HepG2 (cell line): ENCODE data around the gene ACADSB. TPM values are rescaled to one million over a fixed set of nuclear protein-coding genes. Genes with fewer than 3 reads are reported as not detected.

Source experiments
- ARNTL ChIP-seq: sonication (generic); formaldehyde crosslinking; IDR thresholded peaks from 2 replicates; pipeline ENCODE4 v1.4.0; 2020; ENCODE audit warnings: mild to moderate bottlenecking, missing genetic modification reagents
- BRD4 ChIP-seq: sonication (generic); formaldehyde crosslinking; IDR thresholded peaks from 2 replicates; pipeline ENCODE4 v1.4.0; 2020; ENCODE audit warnings: missing genetic modification reagents
- BRF2 ChIP-seq: sonication (generic); formaldehyde crosslinking; IDR thresholded peaks from 2 replicates; pipeline ENCODE4 v1.8.1; 2022; ENCODE audit warnings: mild to moderate bottlenecking, missing genetic modification reagents
- DNMT1 ChIP-seq: sonication (generic); formaldehyde crosslinking; IDR thresholded peaks from 2 replicates; pipeline ENCODE4 v1.5.1; 2020; ENCODE audit warnings: mild to moderate bottlenecking, missing genetic modification reagents
- GABPA ChIP-seq, 2 experiments: IDR thresholded peaks; 2 replicates each; pipeline ENCODE4 v1.6.1; 2011 to 2016; ENCODE audit warnings: low read depth in 2 of 2, low read length in 1 of 2, missing biosample characterization in 1 of 2, missing genetic modification characterization in 1 of 2
- GTF2F1 ChIP-seq: fragments of 150-350 bp; IDR thresholded peaks from 2 replicates; pipeline ENCODE4 v1.6.1; 2014; ENCODE audit warnings: low read length
- KAT8 ChIP-seq: IDR thresholded peaks from 2 replicates; pipeline ENCODE4 v1.6.1; 2016; ENCODE audit warnings: missing genetic modification reagents, missing compliant biosample characterization
- NCOA5 ChIP-seq: sonication (generic); formaldehyde crosslinking; IDR thresholded peaks from 2 replicates; pipeline ENCODE4 v1.4.0; 2020; ENCODE audit warnings: missing genetic modification reagents
- PHF8 ChIP-seq: sonication (generic); formaldehyde crosslinking; IDR thresholded peaks from 2 replicates; pipeline ENCODE4 v1.5.0; 2020; ENCODE audit warnings: missing genetic modification reagents
- SRF ChIP-seq: IDR thresholded peaks from 2 replicates; pipeline ENCODE4 v1.6.1; 2011; ENCODE audit warnings: mild to moderate bottlenecking, low read depth, low read length, moderate library complexity
- THAP11 ChIP-seq: IDR thresholded peaks from 2 replicates; pipeline ENCODE4 v1.6.1; 2016; ENCODE audit warnings: missing biosample characterization, missing genetic modification reagents
- ZFP82 ChIP-seq: sonication (generic); formaldehyde crosslinking; IDR thresholded peaks from 2 replicates; pipeline ENCODE4 v1.5.1; 2020; ENCODE audit warnings: mild to moderate bottlenecking, missing genetic modification reagents, borderline replicate concordance
- ZNF274 ChIP-seq: sonication (generic); formaldehyde crosslinking; IDR thresholded peaks from 2 replicates; pipeline ENCODE4 v1.5.1; 2020; ENCODE audit warnings: mild to moderate bottlenecking, missing genetic modification reagents
- ZNF431 ChIP-seq: sonication (generic); formaldehyde crosslinking; IDR thresholded peaks from 2 replicates; pipeline ENCODE4 v1.9.0; 2022; ENCODE audit warnings: missing genetic modification reagents, low read depth, mild to moderate bottlenecking, borderline replicate concordance
- ZNF572 ChIP-seq: sonication (generic); formaldehyde crosslinking; IDR thresholded peaks from 2 replicates; pipeline ENCODE4 v1.5.1; 2020; ENCODE audit warnings: mild to moderate bottlenecking, missing genetic modification reagents
- ZNF644 ChIP-seq: IDR thresholded peaks from 2 replicates; pipeline ENCODE4 v1.6.1; 2016; ENCODE audit warnings: low read depth
- polyA plus RNA-seq, 8 experiments: library from polyadenylated mRNA; depleted of rRNA in 3 of 8; stranded (reverse) in 7 of 8; unstranded in 1 of 8; fragments of >200 nt; fragmentation: Illumina TruSeq in 4 of 8; extraction: Trizol in 4 of 8; gene quantifications; 2 replicates each; pipeline versions ENCODE4 v1.2.1 to v1.2.3, GENCODE V29; 2011 to 2016; ENCODE audit warnings: low read depth in 4 of 8, missing spikeins in 1 of 8, mixed read lengths in 1 of 8; ENCODE audit not compliant: insufficient read depth in 1 of 8
- total RNA-seq, 5 experiments: library from RNA; depleted of rRNA; stranded (reverse); fragments of >200 nt; fragmentation: Illumina TruSeq; extraction: Trizol; gene quantifications; 2 replicates each; pipeline ENCODE4 v1.2.3, GENCODE V29; 2016; ENCODE audit warnings: low read depth in 1 of 5
- TF ChIP-seq, protein P1 (sequence below): sonication (generic); formaldehyde crosslinking; IDR thresholded peaks from 2 replicates; pipeline ENCODE4 v1.4.0; 2020; ENCODE audit warnings: mild to moderate bottlenecking, missing genetic modification reagents, borderline replicate concordance
- TF ChIP-seq, protein P2 (sequence below): sonication (generic); formaldehyde crosslinking; IDR thresholded peaks from 2 replicates; pipeline ENCODE4 v1.4.0; 2020; ENCODE audit warnings: mild to moderate bottlenecking, missing genetic modification reagents

Gene ACADSB
- total and polyA plus RNA-seq, 2 of the 13 experiments (the other 11 are each of a cell fraction or from before 2014, with no cell fraction given) = 80.0 to 87.6 TPM

DNA sequence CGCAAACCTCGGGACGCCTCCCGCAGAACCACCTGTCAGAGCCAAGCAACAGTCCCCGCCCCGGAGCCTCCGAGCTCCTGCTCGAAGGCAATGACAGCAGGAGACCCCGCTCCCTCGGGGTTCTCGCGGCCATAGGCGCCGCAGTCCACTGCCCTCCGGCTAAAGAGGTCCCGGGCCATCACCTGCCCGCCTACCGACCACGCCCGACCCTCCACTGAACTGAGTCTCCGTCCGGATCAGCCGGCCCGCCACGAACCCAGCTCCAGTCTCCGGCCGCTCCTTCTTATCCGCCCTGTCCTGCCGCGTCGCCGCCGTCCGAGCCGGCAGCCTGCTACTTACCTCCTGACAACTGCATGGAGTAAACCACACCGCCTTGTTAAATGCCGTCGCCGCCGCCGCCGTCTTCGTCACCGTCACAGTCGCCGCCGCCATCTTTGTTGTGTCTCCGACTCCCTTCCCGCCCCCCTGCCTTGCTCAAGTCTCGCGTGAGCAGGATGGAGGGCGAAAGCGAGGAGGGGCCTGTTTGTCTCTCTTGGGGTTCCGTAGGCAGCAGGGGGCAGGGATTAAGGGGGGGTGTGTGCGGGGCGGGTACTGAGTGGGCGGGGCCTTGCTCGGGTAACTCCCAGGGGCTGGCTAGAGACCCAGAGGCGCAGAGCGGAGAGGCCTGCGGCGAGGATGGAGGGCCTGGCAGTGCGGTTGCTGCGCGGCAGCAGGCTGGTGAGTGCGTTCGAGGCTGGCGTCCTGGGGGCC lies at the start of gene ACADSB, which contains the start of gene IKZF5 (continued):
- TF ChIP-seq GABPA (IDR thresholded peaks at IDR 0.05; ENCODE audit: low read depth, low read length) = no peak
- TF ChIP-seq GABPA (CRISPR knock-in tag; IDR thresholded peaks at IDR 0.05; ENCODE audit: low read depth) = peak; percentile 65
- TF ChIP-seq ZNF274 = 0 out of 2 replicates have a peak, but pooled peaks have one; percentile 41
- TF ChIP-seq, protein P1, sequence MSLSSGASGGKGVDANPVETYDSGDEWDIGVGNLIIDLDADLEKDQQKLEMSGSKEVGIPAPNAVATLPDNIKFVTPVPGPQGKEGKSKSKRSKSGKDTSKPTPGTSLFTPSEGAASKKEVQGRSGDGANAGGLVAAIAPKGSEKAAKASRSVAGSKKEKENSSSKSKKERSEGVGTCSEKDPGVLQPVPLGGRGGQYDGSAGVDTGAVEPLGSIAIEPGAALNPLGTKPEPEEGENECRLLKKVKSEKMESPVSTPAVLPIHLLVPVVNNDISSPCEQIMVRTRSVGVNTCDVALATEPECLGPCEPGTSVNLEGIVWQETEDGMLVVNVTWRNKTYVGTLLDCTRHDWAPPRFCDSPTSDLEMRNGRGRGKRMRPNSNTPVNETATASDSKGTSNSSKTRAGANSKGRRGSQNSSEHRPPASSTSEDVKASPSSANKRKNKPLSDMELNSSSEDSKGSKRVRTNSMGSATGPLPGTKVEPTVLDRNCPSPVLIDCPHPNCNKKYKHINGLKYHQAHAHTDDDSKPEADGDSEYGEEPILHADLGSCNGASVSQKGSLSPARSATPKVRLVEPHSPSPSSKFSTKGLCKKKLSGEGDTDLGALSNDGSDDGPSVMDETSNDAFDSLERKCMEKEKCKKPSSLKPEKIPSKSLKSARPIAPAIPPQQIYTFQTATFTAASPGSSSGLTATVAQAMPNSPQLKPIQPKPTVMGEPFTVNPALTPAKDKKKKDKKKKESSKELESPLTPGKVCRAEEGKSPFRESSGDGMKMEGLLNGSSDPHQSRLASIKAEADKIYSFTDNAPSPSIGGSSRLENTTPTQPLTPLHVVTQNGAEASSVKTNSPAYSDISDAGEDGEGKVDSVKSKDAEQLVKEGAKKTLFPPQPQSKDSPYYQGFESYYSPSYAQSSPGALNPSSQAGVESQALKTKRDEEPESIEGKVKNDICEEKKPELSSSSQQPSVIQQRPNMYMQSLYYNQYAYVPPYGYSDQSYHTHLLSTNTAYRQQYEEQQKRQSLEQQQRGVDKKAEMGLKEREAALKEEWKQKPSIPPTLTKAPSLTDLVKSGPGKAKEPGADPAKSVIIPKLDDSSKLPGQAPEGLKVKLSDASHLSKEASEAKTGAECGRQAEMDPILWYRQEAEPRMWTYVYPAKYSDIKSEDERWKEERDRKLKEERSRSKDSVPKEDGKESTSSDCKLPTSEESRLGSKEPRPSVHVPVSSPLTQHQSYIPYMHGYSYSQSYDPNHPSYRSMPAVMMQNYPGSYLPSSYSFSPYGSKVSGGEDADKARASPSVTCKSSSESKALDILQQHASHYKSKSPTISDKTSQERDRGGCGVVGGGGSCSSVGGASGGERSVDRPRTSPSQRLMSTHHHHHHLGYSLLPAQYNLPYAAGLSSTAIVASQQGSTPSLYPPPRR = no peak; the same call in 1 of the 2 replicates
- TF ChIP-seq, protein P2, sequence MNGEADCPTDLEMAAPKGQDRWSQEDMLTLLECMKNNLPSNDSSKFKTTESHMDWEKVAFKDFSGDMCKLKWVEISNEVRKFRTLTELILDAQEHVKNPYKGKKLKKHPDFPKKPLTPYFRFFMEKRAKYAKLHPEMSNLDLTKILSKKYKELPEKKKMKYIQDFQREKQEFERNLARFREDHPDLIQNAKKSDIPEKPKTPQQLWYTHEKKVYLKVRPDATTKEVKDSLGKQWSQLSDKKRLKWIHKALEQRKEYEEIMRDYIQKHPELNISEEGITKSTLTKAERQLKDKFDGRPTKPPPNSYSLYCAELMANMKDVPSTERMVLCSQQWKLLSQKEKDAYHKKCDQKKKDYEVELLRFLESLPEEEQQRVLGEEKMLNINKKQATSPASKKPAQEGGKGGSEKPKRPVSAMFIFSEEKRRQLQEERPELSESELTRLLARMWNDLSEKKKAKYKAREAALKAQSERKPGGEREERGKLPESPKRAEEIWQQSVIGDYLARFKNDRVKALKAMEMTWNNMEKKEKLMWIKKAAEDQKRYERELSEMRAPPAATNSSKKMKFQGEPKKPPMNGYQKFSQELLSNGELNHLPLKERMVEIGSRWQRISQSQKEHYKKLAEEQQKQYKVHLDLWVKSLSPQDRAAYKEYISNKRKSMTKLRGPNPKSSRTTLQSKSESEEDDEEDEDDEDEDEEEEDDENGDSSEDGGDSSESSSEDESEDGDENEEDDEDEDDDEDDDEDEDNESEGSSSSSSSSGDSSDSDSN (CRISPR knock-in tag) = peak; percentile 49
- TF ChIP-seq ZFP82 (CRISPR knock-in tag) = peak; percentile 77
- peak; percentile 23; the same call in 1 of the 2 replicates for TF ChIP-seq ARNTL (CRISPR knock-in tag)
- peak; percentile 82 for TF ChIP-seq KAT8 (CRISPR knock-in tag)
- 0 out of 2 replicates have a peak, but pooled peaks have one; percentile 15 for TF ChIP-seq DNMT1 (CRISPR knock-in tag)
- TF ChIP-seq BRD4 (CRISPR knock-in tag) = peak; percentile 40; the same call in 1 of the 2 replicates
- TF ChIP-seq BRF2 (CRISPR knock-in tag) = peak; percentile 20; the same call in 1 of the 2 replicates
- TF ChIP-seq GTF2F1 = 0 out of 2 replicates have a peak, but pooled peaks have one; percentile 22
- TF ChIP-seq SRF = 0 out of 2 replicates have a peak, but pooled peaks have one; percentile 1
- peak; percentile 92 for TF ChIP-seq THAP11 (CRISPR knock-in tag)
- TF ChIP-seq ZNF644 (CRISPR knock-in tag) = no peak
- no peak for TF ChIP-seq NCOA5 (CRISPR knock-in tag)
- peak; percentile 73 for TF ChIP-seq ZNF572 (CRISPR knock-in tag)
- peak; percentile 89 for TF ChIP-seq PHF8 (CRISPR knock-in tag)
- TF ChIP-seq ZNF431 (CRISPR knock-in tag) = peak; percentile 79
